AG09309 (cell line): ENCODE data around the gene NTM.

ENCODE experiments used
- DNase-seq: peaks from one replicate; pipeline ENCODE4 v3.0.0-alpha.2; 2010; ENCODE audit warnings: low read depth
- H3K4me3 ChIP-seq: 2 replicates; pipeline ENCODE4 v1.5.1; 2011; ENCODE audit warnings: mild to moderate bottlenecking, low read depth, low read length, moderate library complexity; ENCODE audit not compliant: control insufficient read depth
- CTCF ChIP-seq: IDR thresholded peaks from 2 replicates; pipeline ENCODE4 v1.5.1; 2011; ENCODE audit warnings: mild to moderate bottlenecking, low read depth, low read length, inconsistent platforms; ENCODE audit not compliant: insufficient read depth, control insufficient read depth; ENCODE audit errors: missing control alignments

Gene NTM

GRCh38 chr11:132334769-132335280 lies 964.4 kb downstream of the NTM start:
- no peak for DNase-seq
- no peak for TF ChIP-seq CTCF
- H3K4me3 ChIP-seq: no peak overlapping the region

- no peak for DNase-seq
- no peak overlapping the region for H3K4me3 ChIP-seq
- TF ChIP-seq CTCF: no peak
Measured at GRCh38 chr11:132335311-132335710, 964.9 kb downstream of the NTM start.

GRCh38 chr11:132336781-132337535 lies 966.5 kb downstream of the NTM start:
- H3K4me3 ChIP-seq: no peak overlapping the region
- no peak for TF ChIP-seq CTCF
- no peak for DNase-seq

GRCh38 chr11:132337819-132338416 lies 967.5 kb downstream of the NTM start:
- no peak overlapping the region for H3K4me3 ChIP-seq
- no peak for TF ChIP-seq CTCF
- DNase-seq: no peak

- no peak for DNase-seq
- no peak for TF ChIP-seq CTCF
- no peak overlapping the region for H3K4me3 ChIP-seq
Measured at GRCh38 chr11:132342408-132342807, 972.0 kb downstream of the NTM start.

- no peak for DNase-seq
- no peak overlapping the region for H3K4me3 ChIP-seq
- TF ChIP-seq CTCF: no peak
Measured at GRCh38 chr11:132343445-132344175, 973.2 kb downstream of the NTM start.
